Astrocyte (in vitro differentiated cells and primary cell): ENCODE results near the gene C9. TPM values are rescaled to one million over a fixed set of nuclear protein-coding genes. Genes with fewer than 3 reads are reported as not detected.

ENCODE experiments used
- DNase-seq: peaks from one replicate; pipeline ENCODE4 v3.0.0-alpha.2; 2010; ENCODE audit warnings: low read depth
- FAIRE-seq: peaks from 2 replicates; lab custom pipeline; 2011; peaks lifted over from hg19 to GRCh38; lab: Jason Lieb, UNC
- H2AFZ ChIP-seq: 2 replicates; pipeline ENCODE4 v1.6.0; 2012; ENCODE audit warnings: low read depth, low read length, inconsistent platforms
- H3K27ac ChIP-seq: 2 replicates; pipeline ENCODE4 v1.5.1; 2011; ENCODE audit warnings: low read depth, low read length, inconsistent platforms
- H3K27me3 ChIP-seq: 2 replicates; pipeline ENCODE4 v1.6.0; 2011; ENCODE audit warnings: low read length, inconsistent platforms; ENCODE audit not compliant: insufficient read depth
- H3K36me3 ChIP-seq: 2 replicates; pipeline ENCODE4 v1.5.1; 2011; ENCODE audit warnings: low read length, inconsistent platforms; ENCODE audit not compliant: insufficient read depth
- H3K4me1 ChIP-seq: 2 replicates; pipeline ENCODE4 v1.5.1; 2011; ENCODE audit warnings: low read length, inconsistent platforms; ENCODE audit not compliant: insufficient read depth
- H3K4me2 ChIP-seq: 2 replicates; pipeline ENCODE4 v1.6.0; 2012; ENCODE audit warnings: low read length, inconsistent platforms
- H3K4me3 ChIP-seq: 2 replicates; pipeline ENCODE4 v1.5.1; 2011; ENCODE audit warnings: low read depth, mild to moderate bottlenecking, low read length, inconsistent platforms; ENCODE audit not compliant: insufficient read depth
- H3K79me2 ChIP-seq: 2 replicates; pipeline ENCODE4 v1.6.0; 2012; ENCODE audit warnings: mild to moderate bottlenecking, low read length, inconsistent platforms; ENCODE audit not compliant: insufficient read depth
- H3K9ac ChIP-seq: 2 replicates; pipeline ENCODE4 v1.6.0; 2012; ENCODE audit warnings: mild to moderate bottlenecking, low read length, inconsistent platforms
- H3K9me3 ChIP-seq: 2 replicates; pipeline ENCODE4 v1.5.1; 2012; ENCODE audit warnings: low read depth, mild to moderate bottlenecking, low read length, inconsistent platforms; ENCODE audit not compliant: insufficient read depth
- H4K20me1 ChIP-seq: 2 replicates; pipeline ENCODE4 v1.6.0; 2012; ENCODE audit warnings: low read length, inconsistent platforms; ENCODE audit not compliant: insufficient read depth
- H3K27ac Mint-ChIP-seq: one replicate; pipeline ENCODE4 v1.8.0; 2021; ENCODE audit warnings: mild to moderate bottlenecking, mixed read lengths; ENCODE audit not compliant: unreplicated experiment
- H3K27me3 Mint-ChIP-seq: one replicate; pipeline ENCODE4 v1.8.0; 2021; ENCODE audit warnings: low read depth, mixed read lengths; ENCODE audit not compliant: unreplicated experiment
- H3K36me3 Mint-ChIP-seq: one replicate; pipeline ENCODE4 v1.8.0; 2021; ENCODE audit warnings: low read depth, mixed read lengths; ENCODE audit not compliant: unreplicated experiment
- H3K4me1 Mint-ChIP-seq: one replicate; pipeline ENCODE4 v1.8.0; 2021; ENCODE audit warnings: low read depth, mixed read lengths; ENCODE audit not compliant: unreplicated experiment
- H3K4me3 Mint-ChIP-seq: one replicate; pipeline ENCODE4 v1.8.0; 2021; ENCODE audit warnings: mild to moderate bottlenecking, moderate library complexity, mixed read lengths; ENCODE audit not compliant: unreplicated experiment
- H3K9me3 Mint-ChIP-seq: one replicate; pipeline ENCODE4 v1.8.0; 2021; ENCODE audit warnings: mild to moderate bottlenecking, mixed read lengths; ENCODE audit not compliant: unreplicated experiment
- CTCF ChIP-seq: IDR thresholded peaks from 2 replicates; pipeline ENCODE4 v1.5.1; 2011; ENCODE audit warnings: low read depth, mild to moderate bottlenecking, inconsistent platforms, low read length, moderate library complexity; ENCODE audit not compliant: insufficient read depth
- EZH2 ChIP-seq: IDR thresholded peaks from 2 replicates; pipeline ENCODE4 v1.6.1; 2012; ENCODE audit warnings: mild to moderate bottlenecking, low read length, inconsistent platforms; ENCODE audit not compliant: insufficient read depth
- total RNA-seq: library from RNA; stranded (reverse); gene quantifications from 2 replicates; pipeline ENCODE4 v1.2.1, GENCODE V29; 2021

Gene C9
- total RNA-seq, 1 donor from 2014 or later, result 0.07 TPM

- H3K27me3 Mint-ChIP-seq, result no peaks in the 10 kb centered on the region
- peaks cover 10% of the 10 kb centered on the region for H3K4me1 Mint-ChIP-seq
- Histone ChIP-seq H3K36me3 (no peaks in the 10 kb centered on the region), H3K4me1 (peaks cover 3% of the 10 kb centered on the region), H2AFZ (no peak overlapping the region), H3K27me3 (no peaks in the 10 kb centered on the region), H3K4me2 (no peak overlapping the region), H4K20me1 (no peaks in the 10 kb centered on the region), H3K4me3 (no peak overlapping the region), H3K9ac (no peak overlapping the region), H3K9me3 (no peaks in the 10 kb centered on the region), H3K79me2 (no peaks in the 10 kb centered on the region), H3K27ac (no peak overlapping the region)
- no peak overlapping the region for H3K27ac Mint-ChIP-seq
- H3K9me3 Mint-ChIP-seq, result peaks cover 2% of the 10 kb centered on the region
- no peak for DNase-seq
- H3K36me3 Mint-ChIP-seq, result no peaks in the 10 kb centered on the region
- no peak overlapping the region for H3K4me3 Mint-ChIP-seq
- TF ChIP-seq CTCF (no peak), EZH2 (no peak)
- FAIRE-seq, result no peak
Measured at GRCh38 chr5:39255406-39255805, 108.9 kb downstream of the C9 start.

GRCh38 chr5:39254671-39255070 lies 109.6 kb downstream of the C9 start:
- Mint-ChIP-seq H3K36me3 (no peaks in the 10 kb centered on the region), H3K27me3 (no peaks in the 10 kb centered on the region), H3K27ac (no peak overlapping the region), H3K9me3 (peaks cover 7% of the 10 kb centered on the region), H3K4me1 (peaks cover 10% of the 10 kb centered on the region), H3K4me3 (no peak overlapping the region)
- Histone ChIP-seq H3K9ac (no peak overlapping the region), H3K27ac (no peak overlapping the region), H3K4me3 (no peak overlapping the region), H2AFZ (no peak overlapping the region), H3K36me3 (no peaks in the 10 kb centered on the region), H3K4me2 (no peak overlapping the region), H3K9me3 (no peaks in the 10 kb centered on the region), H3K79me2 (no peaks in the 10 kb centered on the region), H3K4me1 (peaks cover 3% of the 10 kb centered on the region), H3K27me3 (no peaks in the 10 kb centered on the region), H4K20me1 (no peaks in the 10 kb centered on the region)
- DNase-seq, result no peak
- TF ChIP-seq CTCF (no peak), EZH2 (no peak)
- FAIRE-seq, result no peak

GRCh38 chr5:39253196-39253595 lies 111.1 kb downstream of the C9 start:
- Histone ChIP-seq H3K9me3 (no peaks in the 10 kb centered on the region), H3K27me3 (no peaks in the 10 kb centered on the region), H3K4me2 (no peak overlapping the region), H3K79me2 (no peaks in the 10 kb centered on the region), H3K9ac (no peak overlapping the region), H2AFZ (no peak overlapping the region), H3K4me1 (peaks cover 3% of the 10 kb centered on the region), H3K4me3 (no peak overlapping the region), H3K27ac (no peak overlapping the region), H3K36me3 (no peaks in the 10 kb centered on the region), H4K20me1 (no peaks in the 10 kb centered on the region)
- Mint-ChIP-seq H3K4me1 (peaks cover 10% of the 10 kb centered on the region), H3K9me3 (peaks cover 7% of the 10 kb centered on the region), H3K27me3 (no peaks in the 10 kb centered on the region), H3K36me3 (no peaks in the 10 kb centered on the region), H3K4me3 (no peak overlapping the region), H3K27ac (no peak overlapping the region)
- FAIRE-seq, result no peak
- no peak for DNase-seq
- TF ChIP-seq EZH2, result no peak
- TF ChIP-seq CTCF, result no peak
